Keratinocyte (primary cell): ENCODE data around the gene AAR2. TPM values are rescaled to one million over a fixed set of nuclear protein-coding genes. Genes with fewer than 3 reads are reported as not detected.

Experiments
- DNase-seq: peaks from one replicate; pipeline ENCODE4 v3.0.0-alpha.2; 2011; ENCODE audit warnings: low read depth, missing footprints, low spot score
- FAIRE-seq: peaks from 2 replicates; lab custom pipeline; 2011; peaks lifted over from hg19 to GRCh38; lab: Jason Lieb, UNC
- H2AFZ ChIP-seq: 2 replicates; pipeline ENCODE4 v1.6.0; 2012; ENCODE audit warnings: low read length, control low read depth, inconsistent platforms; ENCODE audit not compliant: control insufficient read depth
- H3K27ac ChIP-seq: 2 replicates; pipeline ENCODE4 v1.5.1; 2011; ENCODE audit warnings: low read length; ENCODE audit not compliant: control insufficient read depth, insufficient read depth
- H3K27me3 ChIP-seq: 3 replicates; pipeline ENCODE4 v1.6.0; 2011; ENCODE audit warnings: low read length; ENCODE audit not compliant: control insufficient read depth, insufficient read depth; ENCODE audit errors: extremely low read depth
- H3K36me3 ChIP-seq, 2 experiments: 2 replicates in 1 of 2; 3 replicates in 1 of 2; pipeline ENCODE4 v1.5.1; 2011; ENCODE audit warnings: low read length in 2 of 2, mild to moderate bottlenecking in 1 of 2; ENCODE audit not compliant: control insufficient read depth in 2 of 2, insufficient read depth in 2 of 2; ENCODE audit errors: extremely low read depth in 1 of 2
- H3K4me1 ChIP-seq: 3 replicates; pipeline ENCODE4 v1.5.1; 2011; ENCODE audit warnings: low read length; ENCODE audit not compliant: control insufficient read depth, insufficient read depth; ENCODE audit errors: extremely low read depth
- H3K4me2 ChIP-seq: 3 replicates; pipeline ENCODE4 v1.6.0; 2011; ENCODE audit warnings: low read depth, low read length; ENCODE audit not compliant: control insufficient read depth, insufficient read depth; ENCODE audit errors: extremely low read depth
- H3K4me3 ChIP-seq, 3 experiments: fragments of 200-600 bp in 1 of 3; sonication (generic) in 1 of 3; 2 replicates in 2 of 3; 3 replicates in 1 of 3; pipeline ENCODE4 v1.5.1; 2011 to 2016; ENCODE audit warnings: low read length in 3 of 3, mild to moderate bottlenecking in 3 of 3, control low read depth in 2 of 3, inconsistent platforms in 1 of 3, low read depth in 1 of 3, mixed read lengths in 1 of 3, mixed run types in 1 of 3, moderate library complexity in 1 of 3; ENCODE audit not compliant: control insufficient read depth in 2 of 3, insufficient read depth in 2 of 3; ENCODE audit errors: extremely low read depth in 1 of 3
- H3K79me2 ChIP-seq: 2 replicates; pipeline ENCODE4 v1.6.0; 2012; ENCODE audit warnings: low read length; ENCODE audit not compliant: control insufficient read depth, insufficient read depth
- H3K9ac ChIP-seq: 3 replicates; pipeline ENCODE4 v1.6.0; 2011; ENCODE audit warnings: low read length; ENCODE audit not compliant: control insufficient read depth, insufficient read depth; ENCODE audit errors: extremely low read depth
- H3K9me1 ChIP-seq: 3 replicates; pipeline ENCODE4 v1.6.0; 2011; ENCODE audit warnings: low read length; ENCODE audit not compliant: control insufficient read depth, insufficient read depth; ENCODE audit errors: extremely low read depth
- H3K9me3 ChIP-seq: 2 replicates; pipeline ENCODE4 v1.5.1; 2012; ENCODE audit warnings: low read depth, low read length; ENCODE audit not compliant: control insufficient read depth
- H4K20me1 ChIP-seq: 3 replicates; pipeline ENCODE4 v1.6.0; 2011; ENCODE audit warnings: low read length; ENCODE audit not compliant: control insufficient read depth, insufficient read depth; ENCODE audit errors: extremely low read depth
- EZH2 ChIP-seq: IDR thresholded peaks from one replicate; pipeline ENCODE4 v1.6.1; 2012; ENCODE audit warnings: inconsistent platforms, mild to moderate bottlenecking, low read length, moderate library complexity
- dilution Hi-C: fragments of 300-500 bp; cut with MboI; formaldehyde crosslinking; loops from one replicate; pipeline ENCODE4 v1.7.0; 2020; ENCODE audit warnings: low sequenced_read_pairs; ENCODE audit not compliant: extremely low pct_ligation_motif_present
- polyA plus RNA-seq, 5 experiments: library from polyadenylated mRNA; depleted of rRNA in 3 of 5; stranded (reverse) in 3 of 5; stranded (forward) in 1 of 5; unstranded in 1 of 5; fragments of >200 nt; gene quantifications; 1 replicate in 1 of 5; 2 replicates in 3 of 5; 3 replicates in 1 of 5; pipeline versions ENCODE4 v1.2.1 to v1.2.3, GENCODE V29; 2011 to 2012; ENCODE audit warnings: missing spikeins in 2 of 5, low read depth in 1 of 5, low replicate concordance in 1 of 5
- TF ChIP-seq, protein P1 (sequence below), 3 experiments: IDR thresholded peaks in 1 of 3; conservative IDR thresholded peaks in 1 of 3; optimal IDR thresholded peaks in 1 of 3; 2 replicates in 2 of 3; 3 replicates in 1 of 3; pipeline versions ENCODE3 to v1.5.1; 2011; ENCODE audit warnings: low read length in 3 of 3, mild to moderate bottlenecking in 3 of 3, moderate library complexity in 2 of 3, control low read depth in 1 of 3, inconsistent platforms in 1 of 3; ENCODE audit not compliant: insufficient read depth in 2 of 3; ENCODE audit errors: extremely low read depth in 1 of 3

The AAR2 gene
- polyA plus RNA-seq, 1 donor (not counting 4 experiments of a cell fraction or from before 2014, with no cell fraction given), result 20.1 TPM

DNA sequence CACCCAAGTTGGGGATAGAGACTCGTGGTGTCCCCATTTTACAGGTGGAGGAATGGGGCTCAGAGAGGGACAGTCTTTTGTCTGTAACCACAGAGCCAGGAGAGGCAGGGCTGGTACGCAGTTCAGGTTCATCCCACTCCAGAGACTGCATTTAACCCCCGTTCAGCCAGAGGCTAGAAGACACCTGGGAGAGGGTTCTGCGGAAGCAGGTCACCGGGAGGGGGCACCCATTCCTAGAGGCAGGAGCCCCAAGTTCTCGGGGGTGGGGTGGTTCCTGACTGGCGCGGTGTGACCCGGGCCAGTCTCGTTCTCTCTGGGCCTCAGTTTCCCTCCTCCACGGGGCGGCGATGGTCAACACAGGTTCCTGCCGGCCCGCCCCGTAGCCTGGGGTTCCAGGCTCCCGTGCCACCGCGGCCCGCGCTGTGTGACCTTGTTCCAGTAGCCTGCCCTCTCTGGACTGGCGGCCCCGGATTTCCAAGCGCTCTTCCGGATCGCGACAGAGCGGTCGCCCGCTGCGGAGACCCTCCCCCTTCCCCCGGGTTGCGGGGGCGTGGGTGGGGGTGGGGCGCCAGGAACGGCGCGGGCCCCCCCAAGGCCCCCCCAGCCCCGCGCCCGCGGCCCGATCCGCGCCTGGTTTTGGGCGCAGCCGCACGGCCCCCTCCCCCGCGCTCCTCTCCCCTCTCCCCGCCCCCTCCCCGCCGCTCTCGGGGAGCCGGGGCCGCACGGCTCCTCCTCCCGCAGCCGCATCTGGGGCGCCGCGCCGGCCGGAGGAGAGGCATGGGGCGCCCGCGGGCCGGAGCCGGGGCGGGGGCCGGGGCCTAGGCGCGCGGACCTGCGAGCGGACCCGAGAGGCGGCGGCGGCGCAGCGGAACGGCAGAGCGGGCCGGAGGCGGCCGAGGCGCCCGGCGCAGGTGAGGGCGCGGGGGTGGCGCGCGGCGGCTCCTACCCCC lies 69.6 kb downstream of the AAR2 start, which contains the start of gene DLGAP4:
Gene DLGAP4 (plus strand): TSS at position 738 of the 950 bp plus-strand sequence. CDS start 125,379 bp downstream, outside the sequence.
- Histone ChIP-seq H3K9ac (no peak within 1 kb of the TSS), H3K4me3 (peak within 1 kb of the TSS in 2 of 3 experiments; percentile 6 to 38), H3K27ac (no peak within 1 kb of the TSS), H2AFZ (no peak within 1 kb of the TSS), H3K9me3 (no peaks in the 10 kb centered on the region), H3K36me3 (no peaks in the 10 kb centered on the region), H3K27me3 (peaks cover 87% of the 10 kb centered on the region), H3K9me1 (no peaks in the 10 kb centered on the region), H3K79me2 (no peaks in the 10 kb centered on the region), H3K4me2 (no peak within 1 kb of the TSS), H3K4me1 (no peaks in the 10 kb centered on the region), H4K20me1 (no peaks in the 10 kb centered on the region)
- DNase-seq (no peak), FAIRE-seq (no peak)
- dilution Hi-C loops, result no loop called here
- TF ChIP-seq, protein P1, sequence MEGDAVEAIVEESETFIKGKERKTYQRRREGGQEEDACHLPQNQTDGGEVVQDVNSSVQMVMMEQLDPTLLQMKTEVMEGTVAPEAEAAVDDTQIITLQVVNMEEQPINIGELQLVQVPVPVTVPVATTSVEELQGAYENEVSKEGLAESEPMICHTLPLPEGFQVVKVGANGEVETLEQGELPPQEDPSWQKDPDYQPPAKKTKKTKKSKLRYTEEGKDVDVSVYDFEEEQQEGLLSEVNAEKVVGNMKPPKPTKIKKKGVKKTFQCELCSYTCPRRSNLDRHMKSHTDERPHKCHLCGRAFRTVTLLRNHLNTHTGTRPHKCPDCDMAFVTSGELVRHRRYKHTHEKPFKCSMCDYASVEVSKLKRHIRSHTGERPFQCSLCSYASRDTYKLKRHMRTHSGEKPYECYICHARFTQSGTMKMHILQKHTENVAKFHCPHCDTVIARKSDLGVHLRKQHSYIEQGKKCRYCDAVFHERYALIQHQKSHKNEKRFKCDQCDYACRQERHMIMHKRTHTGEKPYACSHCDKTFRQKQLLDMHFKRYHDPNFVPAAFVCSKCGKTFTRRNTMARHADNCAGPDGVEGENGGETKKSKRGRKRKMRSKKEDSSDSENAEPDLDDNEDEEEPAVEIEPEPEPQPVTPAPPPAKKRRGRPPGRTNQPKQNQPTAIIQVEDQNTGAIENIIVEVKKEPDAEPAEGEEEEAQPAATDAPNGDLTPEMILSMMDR (optimal IDR thresholded peaks at IDR 0.05 in 1 of 3, IDR thresholded peaks at IDR 0.05 in 1 of 3, conservative IDR thresholded peaks at IDR 0.05 in 1 of 3; ENCODE audit: extremely low read depth in 1 of 3, insufficient read depth in 2 of 3, low read length in 3 of 3), result peak; percentile 9 to 31 (median 16)
- peak; percentile 87 for TF ChIP-seq EZH2

Other genes starting within 250 kb of the AAR2 start
- gene EPB41L1, start 81.7 kb upstream of the AAR2 start, polyA plus RNA-seq, result 1.2 to 2.6 TPM (median 1.8 TPM) in 3 replicates
- 9.6 to 27.0 TPM (median 10.1 TPM) in 3 replicates for gene DLGAP4, start 69.9 kb downstream of the AAR2 start, polyA plus RNA-seq